Endothelial cell of hepatic sinusoid (primary cell): ENCODE measurements around the gene PPP3CA.
"Not testable (repeated sequence)": the region's sequence is repeated elsewhere in the genome, so short reads cannot be mapped to it uniquely, and the experiment has no call there.

Experiments used
- in situ Hi-C: cut with HindIII; loops from 2 replicates; pipeline ENCODE4 v1.10.0; 2017; ENCODE audit warnings: low sequenced_read_pairs

PPP3CA gene

GRCh38 chr4:101155368-101155767, 192.0 kb downstream of the PPP3CA start:
- in situ Hi-C loops, result loop anchor here (5.0 kb wide), 1 partner anchor 53 kb away; no protein-coding TSS in a partner anchor

- in situ Hi-C loops, result no loop called here
Measured at GRCh38 chr4:101153653-101154052, 193.7 kb downstream of the PPP3CA start.

- in situ Hi-C loops, result no loop called here
Measured at GRCh38 chr4:101152521-101152920, 194.8 kb downstream of the PPP3CA start.

GRCh38 chr4:101148551-101148950, 198.8 kb downstream of the PPP3CA start:
- in situ Hi-C loops, result no loop called here

GRCh38 chr4:101147283-101147682, 200.0 kb downstream of the PPP3CA start:
- in situ Hi-C loops, result no loop called here

GRCh38 chr4:101145021-101145420, 202.3 kb downstream of the PPP3CA start:
- in situ Hi-C loops, result no loop called here

GRCh38 chr4:101142259-101142658, 205.1 kb downstream of the PPP3CA start:
- in situ Hi-C loops, result no loop called here

GRCh38 chr4:101141855-101142254, 205.5 kb downstream of the PPP3CA start:
- in situ Hi-C loops, result no loop called here

GRCh38 chr4:101141230-101141629, 206.1 kb downstream of the PPP3CA start:
- in situ Hi-C loops, result no loop called here

- in situ Hi-C loops, result no loop called here
Measured at GRCh38 chr4:101140228-101140627, 207.1 kb downstream of the PPP3CA start.

- in situ Hi-C loops, result no loop called here
Measured at GRCh38 chr4:101136373-101137370, 210.7 kb downstream of the PPP3CA start.

GRCh38 chr4:101135371-101136010, 211.8 kb downstream of the PPP3CA start:
- in situ Hi-C loops, result no loop called here

GRCh38 chr4:101131058-101131457, 216.3 kb downstream of the PPP3CA start:
- in situ Hi-C loops, result not testable (repeated sequence)

- in situ Hi-C loops, result not testable (repeated sequence)
Measured at GRCh38 chr4:101128898-101129297, 218.4 kb downstream of the PPP3CA start.

- in situ Hi-C loops, result no loop called here
Measured at GRCh38 chr4:101128473-101128872, 218.9 kb downstream of the PPP3CA start.

- in situ Hi-C loops, result no loop called here
Measured at GRCh38 chr4:101127176-101127790, 220.0 kb downstream of the PPP3CA start.

- in situ Hi-C loops, result no loop called here
Measured at GRCh38 chr4:101126059-101126458, 221.3 kb downstream of the PPP3CA start.

GRCh38 chr4:101125045-101125942, 222.0 kb downstream of the PPP3CA start:
- in situ Hi-C loops, result no loop called here

GRCh38 chr4:101123231-101123630, 224.1 kb downstream of the PPP3CA start:
- in situ Hi-C loops, result no loop called here

- in situ Hi-C loops, result no loop called here
Measured at GRCh38 chr4:101122019-101122418, 225.3 kb downstream of the PPP3CA start.
